ENCODE measurements around the gene MDC1. TPM values are rescaled to one million over a fixed set of nuclear protein-coding genes. Genes with fewer than 3 reads are reported as not detected.

MDC1 gene
- total and polyA plus RNA-seq, 2 of the 13 experiments (the other 11 are each of a cell fraction or from before 2014, with no cell fraction given), result 8.4 to 14.0 TPM

DNA sequence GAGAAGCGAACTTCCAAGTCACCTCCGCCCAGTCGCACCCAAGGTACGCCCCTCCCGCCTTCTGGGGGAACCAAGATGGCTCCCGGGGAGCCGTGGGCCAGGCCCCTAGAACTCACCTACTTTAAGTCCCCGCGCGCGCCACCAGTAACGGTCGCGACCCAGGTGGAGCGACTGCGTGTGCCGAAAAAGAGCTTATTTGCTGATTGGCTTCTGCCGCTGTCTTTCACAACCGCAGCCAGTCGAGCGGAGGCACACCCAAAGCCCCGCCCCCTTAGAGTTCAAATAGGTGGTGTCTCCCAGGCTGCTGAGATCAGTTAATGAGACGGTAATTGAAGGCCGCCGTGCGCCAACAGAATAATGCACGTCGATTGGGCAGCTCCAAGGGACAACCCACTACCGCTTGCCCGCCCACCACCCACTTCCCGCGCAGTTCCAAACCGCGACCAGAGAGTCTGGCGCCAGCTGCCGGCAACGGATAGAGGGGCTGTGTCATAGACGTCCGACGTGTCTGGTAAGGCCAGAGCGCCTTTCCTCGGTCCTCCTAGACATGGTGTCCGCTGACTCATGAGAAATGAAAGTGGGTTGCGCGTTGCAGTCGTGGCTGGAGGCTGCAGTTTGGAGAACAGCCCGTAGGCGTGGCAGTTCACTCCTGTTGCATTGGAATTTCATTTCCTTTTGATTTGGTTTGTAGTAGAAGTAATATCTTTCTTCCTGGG is at the start of gene MDC1 (continued):
- TF ChIP-seq, protein P1, sequence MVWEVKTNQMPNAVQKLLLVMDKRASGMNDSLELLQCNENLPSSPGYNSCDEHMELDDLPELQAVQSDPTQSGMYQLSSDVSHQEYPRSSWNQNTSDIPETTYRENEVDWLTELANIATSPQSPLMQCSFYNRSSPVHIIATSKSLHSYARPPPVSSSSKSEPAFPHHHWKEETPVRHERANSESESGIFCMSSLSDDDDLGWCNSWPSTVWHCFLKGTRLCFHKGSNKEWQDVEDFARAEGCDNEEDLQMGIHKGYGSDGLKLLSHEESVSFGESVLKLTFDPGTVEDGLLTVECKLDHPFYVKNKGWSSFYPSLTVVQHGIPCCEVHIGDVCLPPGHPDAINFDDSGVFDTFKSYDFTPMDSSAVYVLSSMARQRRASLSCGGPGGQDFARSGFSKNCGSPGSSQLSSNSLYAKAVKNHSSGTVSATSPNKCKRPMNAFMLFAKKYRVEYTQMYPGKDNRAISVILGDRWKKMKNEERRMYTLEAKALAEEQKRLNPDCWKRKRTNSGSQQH (CRISPR knock-in tag; IDR thresholded peaks at IDR 0.05; ENCODE audit: low read depth), result peak; percentile 98
- TF ChIP-seq TCF7L2 (IDR thresholded peaks at IDR 0.05; ENCODE audit: low read depth, low read length) (no peak), ZC3H4 (CRISPR knock-in tag; IDR thresholded peaks at IDR 0.05; ENCODE audit: borderline replicate concordance) (no peak; the same call in 1 of the 2 replicates), MTA3 (CRISPR knock-in tag; IDR thresholded peaks at IDR 0.05) (peak; percentile 27; the same call in 1 of the 2 replicates), MED8 (CRISPR knock-in tag; IDR thresholded peaks at IDR 0.05; ENCODE audit: insufficient replicate concordance) (peak; percentile 81), BORCS8-MEF2B (CRISPR knock-in tag; IDR thresholded peaks at IDR 0.05) (peak; percentile 98), ETV6 (CRISPR knock-in tag; conservative IDR thresholded peaks at IDR 0.05) (peak; percentile 81; the same call in 1 of the 2 replicates), ZNF446 (CRISPR knock-in tag; IDR thresholded peaks at IDR 0.05) (no peak), ZNF260 (CRISPR knock-in tag; IDR thresholded peaks at IDR 0.05; ENCODE audit: borderline replicate concordance, low read depth) (no peak), SPEN (CRISPR knock-in tag; IDR thresholded peaks at IDR 0.05; ENCODE audit: low read depth) (peak; percentile 99), MEF2D (CRISPR knock-in tag; IDR thresholded peaks at IDR 0.05) (peak; percentile 91; the same call in 1 of the 2 replicates), ZNF605 (CRISPR knock-in tag; IDR thresholded peaks at IDR 0.05) (peak; percentile 94; the same call in 1 of the 2 replicates), SOX5 (CRISPR knock-in tag; IDR thresholded peaks at IDR 0.05; ENCODE audit: borderline replicate concordance) (peak; percentile 88), EEA1 (CRISPR knock-in tag; IDR thresholded peaks at IDR 0.05; ENCODE audit: borderline replicate concordance) (no peak; the same call in 1 of the 2 replicates), CCDC6 (CRISPR knock-in tag; IDR thresholded peaks at IDR 0.05) (peak; percentile 98), NCOR1 (IDR thresholded peaks at IDR 0.05; ENCODE audit: borderline replicate concordance, low read length) (peak; percentile 68; the same call in 1 of the 2 replicates)
- TF ChIP-seq, protein P2, sequence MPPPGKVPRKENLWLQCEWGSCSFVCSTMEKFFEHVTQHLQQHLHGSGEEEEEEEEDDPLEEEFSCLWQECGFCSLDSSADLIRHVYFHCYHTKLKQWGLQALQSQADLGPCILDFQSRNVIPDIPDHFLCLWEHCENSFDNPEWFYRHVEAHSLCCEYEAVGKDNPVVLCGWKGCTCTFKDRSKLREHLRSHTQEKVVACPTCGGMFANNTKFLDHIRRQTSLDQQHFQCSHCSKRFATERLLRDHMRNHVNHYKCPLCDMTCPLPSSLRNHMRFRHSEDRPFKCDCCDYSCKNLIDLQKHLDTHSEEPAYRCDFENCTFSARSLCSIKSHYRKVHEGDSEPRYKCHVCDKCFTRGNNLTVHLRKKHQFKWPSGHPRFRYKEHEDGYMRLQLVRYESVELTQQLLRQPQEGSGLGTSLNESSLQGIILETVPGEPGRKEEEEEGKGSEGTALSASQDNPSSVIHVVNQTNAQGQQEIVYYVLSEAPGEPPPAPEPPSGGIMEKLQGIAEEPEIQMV (CRISPR knock-in tag; IDR thresholded peaks at IDR 0.05; ENCODE audit: low read depth), result peak; percentile 87
- TF ChIP-seq, protein P3, sequence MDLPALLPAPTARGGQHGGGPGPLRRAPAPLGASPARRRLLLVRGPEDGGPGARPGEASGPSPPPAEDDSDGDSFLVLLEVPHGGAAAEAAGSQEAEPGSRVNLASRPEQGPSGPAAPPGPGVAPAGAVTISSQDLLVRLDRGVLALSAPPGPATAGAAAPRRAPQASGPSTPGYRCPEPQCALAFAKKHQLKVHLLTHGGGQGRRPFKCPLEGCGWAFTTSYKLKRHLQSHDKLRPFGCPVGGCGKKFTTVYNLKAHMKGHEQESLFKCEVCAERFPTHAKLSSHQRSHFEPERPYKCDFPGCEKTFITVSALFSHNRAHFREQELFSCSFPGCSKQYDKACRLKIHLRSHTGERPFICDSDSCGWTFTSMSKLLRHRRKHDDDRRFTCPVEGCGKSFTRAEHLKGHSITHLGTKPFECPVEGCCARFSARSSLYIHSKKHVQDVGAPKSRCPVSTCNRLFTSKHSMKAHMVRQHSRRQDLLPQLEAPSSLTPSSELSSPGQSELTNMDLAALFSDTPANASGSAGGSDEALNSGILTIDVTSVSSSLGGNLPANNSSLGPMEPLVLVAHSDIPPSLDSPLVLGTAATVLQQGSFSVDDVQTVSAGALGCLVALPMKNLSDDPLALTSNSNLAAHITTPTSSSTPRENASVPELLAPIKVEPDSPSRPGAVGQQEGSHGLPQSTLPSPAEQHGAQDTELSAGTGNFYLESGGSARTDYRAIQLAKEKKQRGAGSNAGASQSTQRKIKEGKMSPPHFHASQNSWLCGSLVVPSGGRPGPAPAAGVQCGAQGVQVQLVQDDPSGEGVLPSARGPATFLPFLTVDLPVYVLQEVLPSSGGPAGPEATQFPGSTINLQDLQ (CRISPR knock-in tag; IDR thresholded peaks at IDR 0.05), result no peak
- TF ChIP-seq, protein P4, sequence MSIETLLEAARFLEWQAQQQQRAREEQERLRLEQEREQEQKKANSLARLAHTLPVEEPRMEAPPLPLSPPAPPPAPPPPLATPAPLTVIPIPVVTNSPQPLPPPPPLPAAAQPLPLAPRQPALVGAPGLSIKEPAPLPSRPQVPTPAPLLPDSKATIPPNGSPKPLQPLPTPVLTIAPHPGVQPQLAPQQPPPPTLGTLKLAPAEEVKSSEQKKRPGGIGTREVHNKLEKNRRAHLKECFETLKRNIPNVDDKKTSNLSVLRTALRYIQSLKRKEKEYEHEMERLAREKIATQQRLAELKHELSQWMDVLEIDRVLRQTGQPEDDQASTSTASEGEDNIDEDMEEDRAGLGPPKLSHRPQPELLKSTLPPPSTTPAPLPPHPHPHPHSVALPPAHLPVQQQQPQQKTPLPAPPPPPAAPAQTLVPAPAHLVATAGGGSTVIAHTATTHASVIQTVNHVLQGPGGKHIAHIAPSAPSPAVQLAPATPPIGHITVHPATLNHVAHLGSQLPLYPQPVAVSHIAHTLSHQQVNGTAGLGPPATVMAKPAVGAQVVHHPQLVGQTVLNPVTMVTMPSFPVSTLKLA (IDR thresholded peaks at IDR 0.05), result peak; percentile 72
- TF ChIP-seq, protein P5, sequence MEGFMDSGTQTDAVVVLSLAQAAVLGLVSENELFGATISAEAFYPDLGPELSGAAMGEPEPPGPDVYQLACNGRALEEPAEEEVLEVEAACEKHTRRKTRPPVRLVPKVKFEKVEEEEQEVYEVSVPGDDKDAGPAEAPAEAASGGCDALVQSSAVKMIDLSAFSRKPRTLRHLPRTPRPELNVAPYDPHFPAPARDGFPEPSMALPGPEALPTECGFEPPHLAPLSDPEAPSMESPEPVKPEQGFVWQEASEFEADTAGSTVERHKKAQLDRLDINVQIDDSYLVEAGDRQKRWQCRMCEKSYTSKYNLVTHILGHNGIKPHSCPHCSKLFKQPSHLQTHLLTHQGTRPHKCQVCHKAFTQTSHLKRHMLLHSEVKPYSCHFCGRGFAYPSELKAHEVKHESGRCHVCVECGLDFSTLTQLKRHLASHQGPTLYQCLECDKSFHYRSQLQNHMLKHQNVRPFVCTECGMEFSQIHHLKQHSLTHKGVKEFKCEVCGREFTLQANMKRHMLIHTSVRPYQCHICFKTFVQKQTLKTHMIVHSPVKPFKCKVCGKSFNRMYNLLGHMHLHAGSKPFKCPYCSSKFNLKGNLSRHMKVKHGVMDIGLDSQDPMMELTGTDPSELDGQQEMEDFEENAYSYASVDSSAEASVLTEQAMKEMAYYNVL (CRISPR knock-in tag; IDR thresholded peaks at IDR 0.05; ENCODE audit: borderline replicate concordance), result peak; percentile 72

Measured in HepG2 (cell line).